SH-SY5Y (cell line): Measurements from ENCODE around the gene DNM1L.

ENCODE experiments used
- GATA2 ChIP-seq: IDR thresholded peaks from 2 replicates; pipeline ENCODE4 v1.6.1; 2011; ENCODE audit warnings: mild to moderate bottlenecking, low read depth, low read length
- GATA3 ChIP-seq: IDR thresholded peaks from 2 replicates; pipeline ENCODE4 v1.6.1; 2011; ENCODE audit warnings: low read depth, mild to moderate bottlenecking, low read length, moderate library complexity

DNM1L gene

GRCh38 chr12:32680787-32681186 lies 1.7 kb downstream of the DNM1L start:
- TF ChIP-seq GATA3 (no peak), GATA2 (no peak)

- TF ChIP-seq GATA3: no peak
- TF ChIP-seq GATA2: no peak
Observed at GRCh38 chr12:32681272-32681671, 2.2 kb downstream of the DNM1L start.

- TF ChIP-seq GATA3 (no peak), GATA2 (no peak)
Observed at GRCh38 chr12:32686340-32686739, 7.2 kb downstream of the DNM1L start.

GRCh38 chr12:32688786-32689185 lies 9.7 kb downstream of the DNM1L start:
- TF ChIP-seq GATA2 (no peak), GATA3 (no peak)

- TF ChIP-seq GATA2 (no peak), GATA3 (no peak)
Observed at GRCh38 chr12:32690927-32691326, 11.8 kb downstream of the DNM1L start.

GRCh38 chr12:32692358-32692757 lies 13.3 kb downstream of the DNM1L start:
- TF ChIP-seq GATA3 (no peak), GATA2 (no peak)

- TF ChIP-seq GATA2: no peak
- no peak for TF ChIP-seq GATA3
Observed at GRCh38 chr12:32693036-32693435, 13.9 kb downstream of the DNM1L start.

- no peak for TF ChIP-seq GATA3
- TF ChIP-seq GATA2: no peak
Observed at GRCh38 chr12:32695787-32696186, 16.7 kb downstream of the DNM1L start.

GRCh38 chr12:32697445-32697844 lies 18.3 kb downstream of the DNM1L start:
- TF ChIP-seq GATA3 (0 out of 2 replicates have a peak, but pooled peaks have one; percentile 9), GATA2 (no peak)

- TF ChIP-seq GATA2 (no peak), GATA3 (no peak)
Observed at GRCh38 chr12:32698285-32698684, 19.2 kb downstream of the DNM1L start.

- TF ChIP-seq GATA3: peak; percentile 51
- TF ChIP-seq GATA2: no peak
Observed at GRCh38 chr12:32702473-32702872, 23.4 kb downstream of the DNM1L start.

- TF ChIP-seq GATA3 (no peak), GATA2 (no peak)
Observed at GRCh38 chr12:32702946-32703345, 23.8 kb downstream of the DNM1L start.

- TF ChIP-seq GATA2 (no peak), GATA3 (no peak)
Observed at GRCh38 chr12:32705783-32706182, 26.7 kb downstream of the DNM1L start.

GRCh38 chr12:32706335-32707024 lies 27.4 kb downstream of the DNM1L start:
- no peak for TF ChIP-seq GATA2
- TF ChIP-seq GATA3: no peak

GRCh38 chr12:32708926-32709325 lies 29.8 kb downstream of the DNM1L start:
- TF ChIP-seq GATA2: no peak
- TF ChIP-seq GATA3: no peak

GRCh38 chr12:32714772-32715171 lies 35.7 kb downstream of the DNM1L start:
- TF ChIP-seq GATA2 (no peak), GATA3 (no peak)
